ENCODE data around the gene IFT43. TPM values are rescaled to one million over a fixed set of nuclear protein-coding genes. Genes with fewer than 3 reads are reported as not detected.

Gene IFT43
- total RNA-seq, 1 donor from 2014 or later = 29.6 TPM

- no peak for DNase-seq (ENCODE audit: low spot score)
These were observed 29.6 kb downstream of the IFT43 start for GRCh38 chr14:76015191-76015590.

GRCh38 chr14:76015668-76016067 lies 30.1 kb downstream of the IFT43 start:
- DNase-seq (ENCODE audit: low spot score) = no peak

- DNase-seq (ENCODE audit: low spot score) = no peak
These were observed 34.1 kb downstream of the IFT43 start for GRCh38 chr14:76019676-76020075.

- no peak for DNase-seq (ENCODE audit: low spot score)
These were observed 37.4 kb downstream of the IFT43 start for GRCh38 chr14:76022991-76023390.

GRCh38 chr14:76023757-76024156 lies 38.2 kb downstream of the IFT43 start:
- DNase-seq (ENCODE audit: low spot score) = no peak

- no peak for DNase-seq (ENCODE audit: low spot score)
These were observed 38.8 kb downstream of the IFT43 start for GRCh38 chr14:76024211-76024907.

- no peak for DNase-seq (ENCODE audit: low spot score)
These were observed 49.0 kb downstream of the IFT43 start for GRCh38 chr14:76034566-76034965.

- DNase-seq (ENCODE audit: low spot score) = no peak
These were observed 55.1 kb downstream of the IFT43 start for GRCh38 chr14:76040704-76041103.

- no peak for DNase-seq (ENCODE audit: low spot score)
These were observed 60.2 kb downstream of the IFT43 start for GRCh38 chr14:76045773-76046172.

GRCh38 chr14:76050250-76050649 lies 64.7 kb downstream of the IFT43 start:
- DNase-seq (ENCODE audit: low spot score) = no peak

GRCh38 chr14:76050797-76051392 lies 65.3 kb downstream of the IFT43 start:
- peak; percentile 81 for DNase-seq (ENCODE audit: low spot score)

GRCh38 chr14:76051717-76052465 lies 66.3 kb downstream of the IFT43 start:
- no peak for DNase-seq (ENCODE audit: low spot score)

- DNase-seq (ENCODE audit: low spot score) = peak; percentile 77
These were observed 68.2 kb downstream of the IFT43 start for GRCh38 chr14:76053572-76054355.

- DNase-seq (ENCODE audit: low spot score) = no peak
These were observed 69.8 kb downstream of the IFT43 start for GRCh38 chr14:76055330-76055729.

GRCh38 chr14:76056128-76056527 lies 70.6 kb downstream of the IFT43 start:
- no peak for DNase-seq (ENCODE audit: low spot score)

GRCh38 chr14:76057914-76058313 lies 72.4 kb downstream of the IFT43 start:
- no peak for DNase-seq (ENCODE audit: low spot score)

GRCh38 chr14:76063327-76063726 lies 77.8 kb downstream of the IFT43 start:
- peak; percentile 72 for DNase-seq (ENCODE audit: low spot score)

- no peak for DNase-seq (ENCODE audit: low spot score)
These were observed 80.0 kb downstream of the IFT43 start for GRCh38 chr14:76065519-76065918.

- DNase-seq (ENCODE audit: low spot score) = no peak
These were observed 82.0 kb downstream of the IFT43 start for GRCh38 chr14:76067536-76067935.

- no peak for DNase-seq (ENCODE audit: low spot score)
These were observed 88.2 kb downstream of the IFT43 start for GRCh38 chr14:76073717-76074116.

GRCh38 chr14:76077340-76077739 lies 91.8 kb downstream of the IFT43 start:
- no peak for DNase-seq (ENCODE audit: low spot score)

GRCh38 chr14:76078501-76078900 lies 92.9 kb downstream of the IFT43 start:
- DNase-seq (ENCODE audit: low spot score) = no peak

Data from umbilical cord (tissue), 2 donors.